ENCODE results near the gene PTPRN2.
"Not testable (repeated sequence)": the region's sequence is repeated elsewhere in the genome, so short reads cannot be mapped to it uniquely, and the experiment has no call there.

The PTPRN2 gene

DNA sequence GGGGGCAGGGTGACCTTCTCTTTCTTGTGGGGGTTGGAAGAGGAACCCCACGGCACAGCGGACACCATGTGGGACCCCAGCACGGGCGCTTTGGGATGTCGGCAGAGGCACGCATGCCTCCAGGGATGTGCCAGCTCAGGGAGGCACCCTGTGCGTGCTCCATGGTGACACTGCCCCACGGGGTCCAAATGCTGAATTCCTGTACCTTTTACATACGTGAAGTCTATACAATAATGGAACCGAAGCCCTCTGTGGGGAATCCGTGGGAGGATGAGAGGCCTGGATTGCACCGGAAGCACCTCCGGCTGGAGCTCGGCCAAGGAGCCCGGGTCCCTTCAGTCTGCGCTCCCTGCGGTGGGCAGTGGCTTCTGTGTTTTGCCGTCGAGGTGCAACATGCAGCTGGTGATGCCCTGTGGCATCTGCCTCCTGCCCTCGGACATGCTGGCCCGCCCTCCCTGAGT, 726.6 kb downstream of the PTPRN2 start:
- no peak for DNase-seq (ENCODE audit: low spot score)

DNA sequence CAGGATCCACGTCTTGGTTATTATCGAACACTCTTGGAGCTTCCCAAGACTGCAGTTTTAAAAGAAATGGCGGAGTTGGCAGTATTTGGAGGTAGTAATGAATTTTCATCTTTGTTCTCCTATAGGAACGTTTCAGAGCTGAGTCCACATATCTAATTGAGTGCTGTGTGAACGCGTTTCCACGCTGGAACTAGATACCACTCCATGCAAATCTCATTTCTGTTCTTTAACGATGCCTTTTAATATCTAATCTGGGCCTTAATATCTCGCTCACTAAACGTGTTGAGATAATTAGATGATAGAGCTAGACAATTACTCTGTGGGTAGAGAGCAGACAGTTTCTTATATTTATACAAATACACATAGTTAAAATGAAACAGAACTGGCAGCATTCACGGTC, 727.2 kb downstream of the PTPRN2 start:
- DNase-seq (ENCODE audit: low spot score) = no peak

DNA sequence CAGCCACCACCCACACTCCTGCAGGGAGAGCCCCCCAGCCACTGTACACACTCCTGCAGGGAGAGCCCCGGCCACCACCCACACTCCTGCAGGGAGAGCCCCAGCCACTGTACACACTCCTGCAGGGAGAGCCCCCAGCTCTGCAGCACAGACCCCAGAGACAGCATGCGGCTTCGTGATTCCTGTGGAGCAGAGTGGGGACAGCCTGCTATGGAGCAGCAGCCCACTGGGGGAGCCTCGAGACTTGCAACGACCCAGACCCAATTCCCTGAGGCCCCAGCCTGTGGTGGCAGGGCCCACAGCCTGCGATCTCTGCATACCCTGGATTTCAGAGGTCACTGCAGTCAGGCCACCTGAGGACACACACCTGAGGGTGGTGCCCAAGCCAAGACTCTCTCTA, 727.7 kb downstream of the PTPRN2 start:
- DNase-seq (ENCODE audit: low spot score) = no peak

DNA sequence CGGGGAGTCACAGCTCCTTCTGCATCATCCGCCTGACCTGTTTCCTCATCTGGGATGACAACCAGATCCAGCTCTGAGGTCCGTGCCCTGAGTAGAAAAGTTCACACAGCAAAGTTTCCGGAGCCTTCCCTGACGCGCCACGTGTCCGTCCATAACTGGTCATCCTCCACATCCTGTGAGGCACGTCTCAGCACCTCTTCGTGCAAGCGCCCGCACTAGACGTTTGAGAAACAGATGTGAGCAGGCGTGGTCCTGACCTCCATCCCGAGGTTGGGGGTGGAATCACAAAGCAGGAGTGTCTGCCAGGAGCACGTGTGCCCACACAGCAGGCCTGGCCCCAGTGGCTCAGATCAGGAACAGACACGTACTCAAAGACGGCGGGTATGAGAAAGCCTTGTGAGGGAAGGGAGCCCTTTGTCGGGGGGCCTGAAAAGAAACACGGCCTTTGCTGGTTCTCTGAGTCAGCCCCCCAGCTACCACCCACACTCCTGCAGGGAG, 730.0 kb downstream of the PTPRN2 start:
- DNase-seq (ENCODE audit: low spot score) = no peak

DNA sequence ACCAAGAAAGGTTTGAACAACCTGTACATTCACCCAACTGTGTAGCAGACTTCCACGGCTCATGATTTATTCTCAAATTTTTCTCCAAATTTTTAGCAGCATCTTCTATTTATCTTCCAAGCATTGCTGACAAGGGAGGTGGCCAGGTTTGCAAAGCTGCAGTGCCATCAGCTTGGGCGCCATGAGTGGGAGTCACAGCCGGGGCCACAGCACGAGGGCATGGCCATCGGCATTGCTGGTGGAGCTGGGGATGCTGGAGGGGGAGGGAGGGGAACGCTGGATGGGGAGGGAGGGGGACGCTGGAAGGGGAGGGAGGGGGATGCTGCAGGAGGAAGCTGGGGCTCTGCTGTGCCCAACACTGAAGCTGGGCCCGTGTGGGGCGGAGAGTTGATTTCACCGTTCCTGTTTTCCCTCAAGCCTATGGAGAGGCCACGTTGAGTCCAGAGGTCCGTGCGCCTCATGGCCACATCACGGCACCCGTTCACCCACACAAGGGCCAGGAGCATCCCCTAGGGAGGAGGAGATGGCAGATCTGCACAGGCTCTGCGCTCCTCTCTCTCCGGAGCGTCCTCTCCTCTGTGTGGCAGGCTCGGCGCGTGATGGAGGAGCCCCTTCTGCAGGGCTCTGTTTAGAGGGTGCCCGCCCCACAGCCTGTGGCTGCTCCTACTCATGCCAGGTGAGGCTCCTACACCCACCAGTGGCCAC, 730.6 kb downstream of the PTPRN2 start:
- no peak for DNase-seq (ENCODE audit: low spot score)

DNA sequence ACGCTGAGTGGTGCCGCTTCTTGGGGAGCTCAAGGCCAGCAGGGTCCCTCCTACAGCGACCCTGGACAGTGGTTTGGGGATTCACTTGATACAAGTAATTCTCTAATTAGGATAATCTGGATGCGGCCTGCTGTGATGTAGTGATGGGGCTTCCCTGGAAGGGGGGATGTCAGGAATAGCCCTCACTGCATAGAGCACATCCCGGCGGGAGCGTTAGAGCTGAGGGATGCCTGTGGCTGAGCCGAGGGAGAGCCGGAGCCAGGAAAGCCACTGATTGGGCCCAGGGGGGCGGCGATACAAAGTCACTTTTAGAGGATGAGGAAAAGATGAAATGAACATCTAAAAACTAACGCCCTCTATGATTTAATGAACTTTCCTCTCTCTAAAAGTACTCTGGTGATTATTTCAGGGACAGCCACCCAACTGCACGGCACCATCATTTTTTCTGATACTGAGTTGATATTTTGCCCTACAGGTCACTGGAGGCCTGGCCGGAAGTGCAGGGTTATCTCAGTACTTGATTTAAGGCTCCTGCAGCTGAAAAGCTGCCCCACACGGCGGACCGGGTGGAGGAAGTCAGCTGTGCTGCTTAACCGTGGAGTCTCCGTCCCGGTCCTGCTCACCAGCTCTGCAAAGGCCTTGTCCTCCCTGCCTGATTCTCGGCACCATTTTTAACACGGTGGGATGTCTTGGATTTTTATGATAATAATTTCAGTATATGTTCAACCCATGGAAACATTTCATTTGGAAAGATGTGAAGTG, 732.0 kb downstream of the PTPRN2 start:
- no peak for DNase-seq (ENCODE audit: low spot score)

DNA sequence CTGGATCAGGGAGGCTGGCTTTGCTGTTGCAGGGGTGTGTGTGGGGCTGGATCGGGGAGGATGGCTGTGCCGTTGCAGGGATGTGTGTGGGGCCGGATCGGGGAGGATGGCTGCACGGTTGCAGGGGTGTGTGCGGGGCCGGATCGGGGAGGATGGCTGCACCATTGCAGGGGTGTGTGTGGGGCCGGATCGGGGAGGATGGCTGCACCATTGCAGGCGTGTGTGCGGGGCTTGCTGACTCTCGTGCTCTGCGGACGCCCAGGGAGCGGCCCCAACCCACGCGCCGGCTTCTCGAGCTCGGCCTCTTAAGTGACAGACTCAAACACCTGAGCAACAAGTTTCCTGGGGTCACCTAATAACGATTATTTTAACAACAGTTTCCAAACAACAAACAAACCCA, 732.6 kb downstream of the PTPRN2 start:
- no peak for DNase-seq (ENCODE audit: low spot score)

DNA sequence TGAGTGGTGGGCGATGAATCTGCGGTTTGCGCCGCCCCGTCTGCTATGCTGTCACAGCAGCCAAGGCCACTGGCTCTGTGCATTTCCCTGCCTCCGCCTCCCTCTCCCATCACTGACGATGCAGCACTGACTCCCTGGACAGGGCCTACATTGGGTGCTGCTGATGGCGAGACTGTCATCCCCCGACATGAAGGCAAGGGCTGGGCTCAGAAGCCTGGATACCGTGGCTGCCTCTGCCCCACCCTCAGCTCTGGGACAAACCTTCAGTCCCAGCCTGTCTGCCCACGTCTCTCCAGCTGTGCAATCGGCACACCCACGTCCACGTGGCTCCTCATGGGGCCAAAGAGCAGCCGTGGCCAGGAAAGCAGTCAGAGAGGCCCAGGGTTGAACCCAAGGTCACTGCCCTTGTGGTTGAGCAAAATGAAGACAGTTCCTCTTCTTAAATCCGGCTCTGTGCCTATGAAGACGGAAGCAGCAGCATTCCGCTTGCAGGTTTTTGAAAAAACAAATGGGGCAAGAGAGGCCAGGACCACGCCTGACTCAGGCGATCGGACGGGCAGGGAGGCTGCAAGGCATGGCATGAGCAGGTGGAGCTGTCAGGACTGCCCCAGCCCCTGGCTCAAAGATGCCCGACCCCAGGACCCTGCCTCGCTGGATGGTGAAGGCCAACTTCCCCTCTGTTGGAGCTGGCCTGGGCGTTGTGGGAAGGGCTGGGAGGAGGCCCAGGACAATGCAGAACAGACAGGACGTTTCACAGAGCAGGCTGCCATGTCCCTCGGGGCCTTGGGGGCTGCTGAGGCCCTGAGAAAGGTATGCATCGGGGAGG, 733.3 kb downstream of the PTPRN2 start:
- DNase-seq (ENCODE audit: low spot score) = no peak

DNA sequence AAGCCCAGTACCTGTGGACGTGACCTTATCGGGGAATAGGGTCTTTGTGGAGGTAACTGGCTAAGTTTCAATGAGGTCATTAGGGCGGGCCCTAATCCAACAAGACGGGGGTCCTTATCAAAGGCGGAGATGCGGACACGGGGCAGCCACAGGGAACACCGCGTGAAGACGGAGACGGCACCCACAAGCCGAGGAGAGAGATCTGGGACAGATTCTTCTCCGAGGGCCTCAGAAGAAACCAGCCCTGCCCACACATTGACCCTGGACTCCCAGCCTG, 733.9 kb downstream of the PTPRN2 start:
- no peak for DNase-seq (ENCODE audit: low spot score)

DNA sequence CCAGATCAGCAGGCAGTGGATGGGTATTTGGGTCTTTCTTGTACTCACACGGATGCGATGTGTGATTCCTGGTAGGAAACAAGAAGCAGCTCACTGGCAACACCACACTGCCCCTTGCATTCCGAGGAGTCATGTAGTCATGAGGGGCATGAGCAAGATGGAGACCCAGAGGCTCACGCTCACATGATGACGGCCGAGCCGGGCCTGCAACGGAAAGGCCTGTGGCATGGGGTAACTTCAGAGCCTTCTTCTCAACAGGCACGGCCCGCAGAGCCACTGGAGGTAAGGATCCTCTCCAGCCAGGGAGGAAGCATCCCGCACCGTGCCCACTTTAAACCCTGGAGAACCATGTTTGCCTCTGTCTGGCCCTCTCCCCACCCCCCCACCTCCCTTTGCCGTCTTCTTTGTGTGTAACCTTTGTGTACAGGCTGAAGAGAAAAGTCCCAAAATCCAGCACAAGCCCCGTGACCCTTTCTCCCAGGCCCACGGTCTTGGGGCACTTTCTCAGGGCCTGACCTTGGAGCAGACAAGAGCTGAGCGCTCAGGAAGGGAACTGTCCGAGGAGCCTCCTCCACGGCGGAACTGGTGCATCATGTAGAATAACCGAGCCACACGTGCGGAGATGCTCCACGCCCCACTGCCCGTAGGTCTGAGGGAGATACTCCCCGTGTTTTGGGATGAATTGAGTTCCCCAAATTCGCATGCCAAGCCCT, 734.4 kb downstream of the PTPRN2 start:
- no peak for DNase-seq (ENCODE audit: low spot score)

DNA sequence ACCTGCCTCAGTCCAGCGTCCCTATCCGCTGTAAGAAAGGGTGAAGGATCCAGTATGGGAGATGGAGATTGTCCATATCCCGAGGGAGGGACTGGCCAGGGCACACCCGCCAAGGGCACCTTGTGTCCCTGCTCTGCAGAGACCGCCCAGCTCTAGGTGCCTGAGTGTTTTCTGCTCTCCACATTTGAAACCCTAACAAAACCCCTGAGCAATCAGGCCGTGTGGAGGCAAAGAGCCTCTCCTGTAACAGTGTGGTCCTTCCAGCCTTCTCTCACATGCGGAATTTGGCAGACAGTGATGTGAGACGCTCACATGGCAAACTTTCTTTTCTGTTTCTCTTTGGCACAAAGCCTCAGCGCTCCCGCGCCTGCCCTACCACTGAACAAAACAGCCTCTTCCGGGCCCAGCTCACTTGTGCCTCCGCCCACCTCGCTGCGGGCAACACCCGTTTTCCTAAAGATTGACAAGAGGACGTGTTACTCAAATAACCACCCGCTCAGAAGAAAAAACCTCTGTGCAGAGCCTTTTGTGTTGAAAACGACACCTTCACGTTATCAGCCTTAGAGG, 736.0 kb downstream of the PTPRN2 start:
- no peak for DNase-seq (ENCODE audit: low spot score)

DNA sequence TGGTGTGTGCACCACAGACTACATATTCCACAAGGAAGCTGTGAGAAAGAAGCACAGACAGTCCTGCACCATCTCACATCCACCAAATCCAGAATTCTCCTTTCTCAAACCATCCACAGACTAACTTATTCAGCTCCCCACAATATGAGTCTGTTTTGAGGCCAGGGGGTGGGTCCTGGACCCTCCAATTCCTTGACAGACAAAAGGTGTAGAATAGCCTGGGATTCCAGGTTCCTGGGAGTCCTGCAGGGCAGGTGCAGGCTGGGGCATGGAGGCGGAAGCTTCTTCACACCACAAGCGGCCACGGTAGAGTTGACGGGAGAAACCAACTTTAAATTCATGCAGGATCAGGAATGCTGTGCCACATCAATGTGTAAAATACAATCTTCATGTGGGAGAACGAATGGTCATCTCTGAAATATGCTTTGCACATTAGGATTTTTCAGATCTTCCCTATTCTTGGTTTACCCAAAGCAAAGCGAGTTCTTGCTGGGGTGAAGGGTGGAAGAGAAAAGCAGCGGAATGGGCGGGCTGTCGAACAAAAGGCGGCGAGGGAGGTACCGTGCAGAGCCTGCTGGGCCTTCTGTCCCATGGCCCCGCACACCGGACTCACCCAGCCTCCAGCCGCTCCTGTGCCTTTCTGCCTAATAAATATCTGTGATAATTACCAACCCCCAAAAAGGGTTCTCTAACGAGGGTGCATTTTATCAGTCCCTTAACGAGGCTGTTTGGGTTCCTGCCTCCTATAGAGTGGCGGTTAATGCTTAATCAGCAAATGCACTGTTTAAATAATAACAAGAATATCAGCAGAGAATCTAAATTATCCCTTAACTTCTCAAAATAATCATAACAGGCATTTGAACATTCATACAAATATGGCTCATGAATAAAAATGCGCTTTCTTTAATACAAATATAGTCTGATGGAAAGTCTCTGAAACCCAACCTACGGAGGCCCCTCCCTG, 736.9 kb downstream of the PTPRN2 start:
- no peak for DNase-seq (ENCODE audit: low spot score)

DNA sequence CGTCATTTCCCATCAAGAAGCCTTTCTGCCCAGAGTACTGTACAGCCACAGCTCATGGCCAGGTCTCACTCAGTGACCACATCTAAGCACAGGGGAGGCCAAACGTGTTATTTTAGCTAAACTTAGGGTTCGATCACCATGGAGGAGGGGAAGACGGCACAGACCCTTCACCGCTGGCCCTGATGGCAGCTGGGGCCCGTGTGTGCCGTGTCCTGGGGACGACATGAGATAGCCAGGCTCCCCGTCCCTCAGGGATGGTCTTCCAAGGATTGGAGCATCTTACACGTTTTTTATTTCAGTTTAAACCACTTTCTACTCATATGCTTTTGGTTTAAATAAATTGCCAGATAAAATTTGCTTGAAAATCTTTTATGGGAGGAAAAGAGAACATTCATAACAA, 737.9 kb downstream of the PTPRN2 start:
- DNase-seq (ENCODE audit: low spot score) = no peak

DNA sequence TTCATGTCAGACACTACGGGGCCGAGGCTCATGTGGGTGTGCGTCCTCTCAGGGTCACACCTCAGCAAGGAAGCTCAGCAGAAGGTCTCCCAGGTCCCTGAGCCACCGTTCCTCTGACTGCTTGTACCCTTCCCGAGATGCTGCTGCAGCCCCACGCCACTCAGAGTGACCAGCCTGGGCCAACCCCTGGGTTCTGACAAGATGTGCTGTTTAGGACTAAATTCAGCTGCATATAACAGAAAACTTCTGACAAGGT, 738.4 kb downstream of the PTPRN2 start:
- no peak for DNase-seq (ENCODE audit: low spot score)

DNA sequence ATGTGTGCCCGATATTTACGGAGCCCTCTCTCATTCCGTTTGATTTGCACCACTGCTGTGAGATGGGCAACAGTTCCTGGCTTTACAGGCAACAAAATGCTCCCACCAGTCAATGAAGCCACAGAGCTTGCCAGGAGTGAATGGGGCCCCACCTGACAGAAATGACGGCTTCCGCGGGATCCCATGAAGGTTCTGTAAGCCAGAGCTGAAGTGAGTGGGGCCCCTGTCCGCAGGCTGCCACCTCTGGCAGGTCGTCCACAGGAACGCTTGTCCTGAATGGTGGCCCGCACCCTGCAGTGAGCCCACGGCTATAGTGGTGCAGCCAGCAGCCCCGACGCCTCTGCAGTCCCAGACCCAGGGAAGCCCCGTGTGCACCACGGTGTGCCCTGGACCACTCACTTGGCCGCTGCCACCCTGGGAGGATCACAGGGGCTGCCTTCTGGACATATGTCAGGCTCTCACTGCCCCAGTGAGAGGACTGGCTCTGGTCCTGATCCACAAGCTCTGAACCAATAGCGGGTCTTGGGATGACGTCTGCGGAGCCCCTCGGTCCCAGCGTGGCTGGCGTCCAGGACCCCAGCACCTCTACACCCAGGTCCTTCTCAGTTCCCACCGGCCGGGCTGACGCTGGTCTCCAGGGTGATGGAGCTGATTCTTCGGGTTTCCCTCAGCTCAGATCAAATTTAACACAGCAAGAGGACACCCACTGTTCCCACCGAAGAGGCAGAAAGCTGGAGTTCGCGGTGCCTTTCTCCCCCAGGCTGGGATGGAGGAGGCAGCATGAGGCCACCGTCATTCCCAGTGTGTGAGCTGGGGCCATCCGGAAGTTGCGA, 738.9 kb downstream of the PTPRN2 start:
- no peak for DNase-seq (ENCODE audit: low spot score)

DNA sequence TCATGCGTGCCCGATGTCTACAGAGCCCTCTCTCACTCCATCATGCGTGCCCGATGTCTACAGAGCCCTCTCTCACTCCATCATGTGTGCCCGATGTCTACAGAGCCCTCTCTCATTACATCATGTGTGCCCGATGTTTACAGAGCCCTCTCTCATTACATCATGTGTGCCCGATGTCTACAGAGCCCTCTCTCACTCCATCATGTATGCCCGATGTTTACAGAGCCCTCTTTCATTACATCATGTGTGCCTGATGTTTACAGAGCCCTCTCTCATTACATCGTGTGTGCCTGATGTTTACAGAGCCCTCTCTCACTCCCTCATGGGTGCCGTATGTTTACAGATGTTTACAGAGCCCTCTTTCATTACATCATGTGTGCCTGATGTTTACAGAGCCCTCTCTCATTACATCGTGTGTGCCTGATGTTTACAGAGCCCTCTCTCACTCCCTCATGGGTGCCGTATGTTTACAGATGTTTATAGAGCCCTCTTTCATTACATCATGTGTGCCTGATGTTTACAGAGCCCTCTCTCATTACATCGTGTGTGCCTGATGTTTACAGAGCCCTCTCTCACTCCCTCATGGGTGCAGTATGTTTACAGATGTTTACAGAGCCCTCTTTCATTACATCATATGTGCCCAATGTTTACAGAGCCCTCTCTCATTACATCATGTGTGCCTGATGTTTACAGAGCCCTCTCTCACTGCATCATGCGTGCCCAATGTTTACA, 739.7 kb downstream of the PTPRN2 start:
- not testable (repeated sequence) for DNase-seq (ENCODE audit: low spot score)

DNA sequence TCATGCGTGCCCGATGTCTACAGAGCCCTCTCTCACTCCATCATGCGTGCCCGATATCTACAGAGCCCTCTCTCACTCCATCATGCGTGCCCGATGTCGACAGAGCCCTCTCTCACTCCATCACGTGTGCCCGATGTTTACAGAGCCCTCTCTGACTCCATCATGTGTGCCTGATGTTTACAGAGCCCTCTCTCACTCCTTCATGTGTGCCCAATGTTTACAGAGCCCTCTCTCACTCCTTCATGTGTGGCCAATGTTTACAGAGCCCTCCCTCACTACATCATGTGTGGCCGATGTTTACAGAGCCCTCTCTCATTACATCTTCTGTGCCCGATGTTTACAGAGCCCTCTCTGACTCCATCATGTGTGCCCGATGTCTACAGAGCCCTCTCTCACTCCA, 740.9 kb downstream of the PTPRN2 start:
- not testable (repeated sequence) for DNase-seq (ENCODE audit: low spot score)

DNA sequence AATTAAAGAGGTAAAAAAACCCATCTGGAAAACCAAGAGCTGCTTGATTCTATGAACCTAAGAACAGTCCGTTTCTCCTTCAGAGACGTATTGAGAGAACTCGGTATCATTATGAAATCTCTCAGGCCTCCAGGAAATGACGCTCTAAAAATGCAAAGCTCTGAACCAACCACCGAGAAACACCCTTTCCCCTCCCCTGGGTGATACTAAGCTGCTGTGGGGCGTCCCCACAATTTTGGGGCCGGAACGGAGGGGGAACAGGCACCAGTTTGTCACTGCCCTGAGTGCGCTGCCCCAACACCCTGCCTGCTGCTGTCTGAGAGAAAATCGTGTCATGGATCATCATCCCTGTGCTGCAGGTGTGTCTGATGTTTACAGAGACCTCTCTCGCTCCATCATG, 741.4 kb downstream of the PTPRN2 start:
- DNase-seq (ENCODE audit: low spot score) = no peak

DNA sequence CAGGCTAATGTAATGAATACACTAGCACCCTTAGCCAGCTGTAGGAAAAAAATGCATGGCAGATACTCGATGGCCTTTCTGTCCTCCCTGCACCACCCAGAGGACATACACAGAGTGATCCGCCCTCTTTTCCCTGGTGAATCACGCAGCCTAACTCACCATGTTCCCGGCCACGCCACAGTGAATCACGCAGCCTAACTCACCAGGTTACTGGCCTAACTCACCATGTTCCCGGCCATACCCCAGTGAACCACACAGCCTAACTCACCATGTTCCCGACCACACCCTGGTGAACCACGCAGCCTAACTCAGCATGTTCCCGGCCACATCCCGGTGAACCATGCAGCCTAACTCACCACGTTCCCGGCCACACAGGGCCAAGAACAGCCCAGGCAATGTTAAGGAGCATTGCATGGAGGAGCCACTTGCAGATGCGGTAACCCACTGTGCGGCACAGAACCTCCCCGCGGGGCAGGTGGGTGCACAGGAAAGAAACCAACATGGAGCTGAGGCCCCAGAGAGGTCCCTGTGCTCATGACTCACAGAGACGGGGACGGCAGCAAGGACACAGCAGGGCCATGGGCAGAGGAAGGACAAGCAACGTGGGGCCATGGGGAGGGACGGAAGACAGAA, 742.3 kb downstream of the PTPRN2 start:
- DNase-seq (ENCODE audit: low spot score) = no peak

Measured in D341Med (cell line).